Ishikawa (cell line): Measurements from ENCODE around the gene MOGAT1.

Source experiments
- CEBPB ChIP-seq: IDR thresholded peaks from 2 replicates; pipeline ENCODE4 v1.6.1; 2012
- CREB1 ChIP-seq: IDR thresholded peaks from 2 replicates; pipeline ENCODE4 v1.6.1; 2012; ENCODE audit warnings: low read depth
- REST ChIP-seq: IDR thresholded peaks from 2 replicates; pipeline ENCODE4 v1.6.1; 2012; ENCODE audit warnings: low read depth, mild to moderate bottlenecking
- TAF1 ChIP-seq: IDR thresholded peaks from 2 replicates; pipeline ENCODE4 v1.6.1; 2012; ENCODE audit warnings: low read depth, mild to moderate bottlenecking
- ZBTB7A ChIP-seq: IDR thresholded peaks from 2 replicates; pipeline ENCODE4 v1.6.1; 2012; ENCODE audit warnings: low read depth

- TF ChIP-seq CEBPB, result no peak
- TF ChIP-seq CREB1, result no peak
- TF ChIP-seq REST, result no peak
- no peak for TF ChIP-seq ZBTB7A
- TF ChIP-seq TAF1, result no peak
Observed at GRCh38 chr2:222683805-222684204, 12.3 kb downstream of the MOGAT1 start.
